ENCODE results near the gene KREMEN2. TPM values are rescaled to one million over a fixed set of nuclear protein-coding genes. Genes with fewer than 3 reads are reported as not detected.

Gene KREMEN2
- total and polyA plus RNA-seq, 8 donors = 0.07 to 0.32 (median 0.16) TPM; not detected in 3

DNA sequence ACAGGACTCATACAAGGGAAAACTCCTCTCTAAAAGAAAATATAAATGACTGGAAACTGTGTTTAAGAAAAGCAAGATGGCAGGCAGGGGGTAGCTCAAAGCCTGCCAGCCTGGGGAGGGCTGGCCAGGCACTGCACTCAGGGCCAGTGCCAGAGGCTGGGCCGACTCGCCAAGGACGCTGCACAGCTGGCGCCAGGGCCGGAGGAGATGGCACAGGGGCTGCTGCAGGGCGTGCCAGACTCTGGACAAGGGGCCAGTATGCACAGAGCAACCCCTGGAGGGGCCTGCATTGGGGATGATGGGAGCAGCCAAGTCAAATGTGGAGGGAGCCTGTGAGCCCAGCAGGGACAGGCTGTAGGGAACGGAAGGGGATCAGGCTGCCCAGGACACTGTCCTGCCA, 12.1 kb downstream of the KREMEN2 start:
- no peaks in the 10 kb centered on the region for H3K36me3 ChIP-seq
- TF ChIP-seq, protein P1, sequence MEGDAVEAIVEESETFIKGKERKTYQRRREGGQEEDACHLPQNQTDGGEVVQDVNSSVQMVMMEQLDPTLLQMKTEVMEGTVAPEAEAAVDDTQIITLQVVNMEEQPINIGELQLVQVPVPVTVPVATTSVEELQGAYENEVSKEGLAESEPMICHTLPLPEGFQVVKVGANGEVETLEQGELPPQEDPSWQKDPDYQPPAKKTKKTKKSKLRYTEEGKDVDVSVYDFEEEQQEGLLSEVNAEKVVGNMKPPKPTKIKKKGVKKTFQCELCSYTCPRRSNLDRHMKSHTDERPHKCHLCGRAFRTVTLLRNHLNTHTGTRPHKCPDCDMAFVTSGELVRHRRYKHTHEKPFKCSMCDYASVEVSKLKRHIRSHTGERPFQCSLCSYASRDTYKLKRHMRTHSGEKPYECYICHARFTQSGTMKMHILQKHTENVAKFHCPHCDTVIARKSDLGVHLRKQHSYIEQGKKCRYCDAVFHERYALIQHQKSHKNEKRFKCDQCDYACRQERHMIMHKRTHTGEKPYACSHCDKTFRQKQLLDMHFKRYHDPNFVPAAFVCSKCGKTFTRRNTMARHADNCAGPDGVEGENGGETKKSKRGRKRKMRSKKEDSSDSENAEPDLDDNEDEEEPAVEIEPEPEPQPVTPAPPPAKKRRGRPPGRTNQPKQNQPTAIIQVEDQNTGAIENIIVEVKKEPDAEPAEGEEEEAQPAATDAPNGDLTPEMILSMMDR (IDR thresholded peaks at IDR 0.05) = no peak
- no peak overlapping the region for H3K27ac ChIP-seq
- WGBS, 2 donors = 46 to 48% methylated on average over 7 of the region's 7 CpGs
- H3K4me3 ChIP-seq = no peak overlapping the region
- no peaks in the 10 kb centered on the region for H3K9me3 ChIP-seq
- intact Hi-C loops (cut with DNase I) = no loop called here
- peaks cover 15 to 30% (median 20%) of the 10 kb centered on the region in 3 donors for H3K4me1 ChIP-seq
- FAIRE-seq (no peak), ATAC-seq (no peak), DNase-seq (peak in 2 of 6 donors; percentile 51 to 68)
- no peaks in the 10 kb centered on the region for H3K27me3 ChIP-seq

DNA sequence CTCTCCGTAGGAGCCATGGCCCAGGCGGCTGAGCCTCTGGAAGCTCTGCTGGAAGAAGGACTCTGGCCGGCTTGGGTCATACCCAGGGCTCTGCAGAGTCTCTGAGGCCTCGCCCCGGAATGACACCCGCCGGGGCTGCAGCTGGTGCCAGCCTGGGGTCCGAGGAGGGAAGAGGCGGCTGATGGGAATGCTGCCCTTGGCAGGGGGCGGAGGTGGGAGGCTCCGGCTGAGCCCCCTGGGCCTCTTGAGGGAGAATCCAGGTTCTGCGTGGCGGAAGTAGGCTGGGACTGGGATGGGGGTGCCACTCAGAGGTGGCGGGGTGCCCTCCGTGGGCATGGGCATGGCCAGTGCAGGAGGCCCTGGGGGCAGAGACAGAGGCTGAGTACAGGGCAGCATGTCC, 12.6 kb downstream of the KREMEN2 start:
- H3K9me3 ChIP-seq = no peaks in the 10 kb centered on the region
- no peaks in the 10 kb centered on the region for H3K27me3 ChIP-seq
- TF ChIP-seq, protein P1 (IDR thresholded peaks at IDR 0.05) = no peak
- FAIRE-seq (no peak), DNase-seq (peak in 2 of 6 donors; percentile 50 to 80), ATAC-seq (no peak)
- WGBS, 2 donors = 90 to 95% methylated on average over 15 of the region's 15 CpGs
- intact Hi-C loops (cut with DNase I) = no loop called here
- no peaks in the 10 kb centered on the region for H3K36me3 ChIP-seq
- H3K27ac ChIP-seq = peak overlapping the region in 2 of 4 donors; percentile 38 to 58
- peaks cover 15 to 34% (median 20%) of the 10 kb centered on the region in 3 donors for H3K4me1 ChIP-seq
- no peak overlapping the region for H3K4me3 ChIP-seq

DNA sequence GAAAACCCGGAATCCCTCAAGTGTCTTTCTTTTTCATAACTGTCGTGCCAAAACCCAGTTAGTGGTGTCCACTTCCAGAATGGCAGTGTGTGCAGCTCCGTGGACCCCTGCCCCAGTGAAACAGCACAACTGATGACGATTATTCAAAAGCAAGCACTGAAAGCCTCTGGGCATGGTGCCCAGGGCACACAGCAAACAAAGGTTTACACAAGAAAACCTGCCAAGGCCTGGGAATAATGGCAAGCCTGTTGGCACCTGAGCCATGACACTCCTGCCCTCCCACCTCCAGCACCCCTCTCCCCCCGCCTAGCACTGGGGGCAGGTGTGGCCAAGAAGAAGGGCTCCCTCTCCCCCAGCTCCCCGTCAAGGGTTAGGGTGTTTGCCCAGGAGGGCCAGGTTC, 13.4 kb downstream of the KREMEN2 start:
- TF ChIP-seq, protein P1 (IDR thresholded peaks at IDR 0.05) = no peak
- FAIRE-seq (no peak), ATAC-seq (peak; percentile 61 to 82 (median 78)), DNase-seq (peak; percentile 82 to 96 (median 90))
- Histone ChIP-seq H3K9me3 (no peaks in the 10 kb centered on the region), H3K27ac (peak overlapping the region; percentile 38 to 65 (median 48)), H3K36me3 (no peaks in the 10 kb centered on the region), H3K4me1 (peaks cover 15 to 34% (median 20%) of the 10 kb centered on the region in 3 donors), H3K4me3 (no peak overlapping the region), H3K27me3 (no peaks in the 10 kb centered on the region)
- intact Hi-C loops (cut with DNase I) = no loop called here
- WGBS, 2 donors = 16 to 18% methylated on average over 6 of the region's 6 CpGs

DNA sequence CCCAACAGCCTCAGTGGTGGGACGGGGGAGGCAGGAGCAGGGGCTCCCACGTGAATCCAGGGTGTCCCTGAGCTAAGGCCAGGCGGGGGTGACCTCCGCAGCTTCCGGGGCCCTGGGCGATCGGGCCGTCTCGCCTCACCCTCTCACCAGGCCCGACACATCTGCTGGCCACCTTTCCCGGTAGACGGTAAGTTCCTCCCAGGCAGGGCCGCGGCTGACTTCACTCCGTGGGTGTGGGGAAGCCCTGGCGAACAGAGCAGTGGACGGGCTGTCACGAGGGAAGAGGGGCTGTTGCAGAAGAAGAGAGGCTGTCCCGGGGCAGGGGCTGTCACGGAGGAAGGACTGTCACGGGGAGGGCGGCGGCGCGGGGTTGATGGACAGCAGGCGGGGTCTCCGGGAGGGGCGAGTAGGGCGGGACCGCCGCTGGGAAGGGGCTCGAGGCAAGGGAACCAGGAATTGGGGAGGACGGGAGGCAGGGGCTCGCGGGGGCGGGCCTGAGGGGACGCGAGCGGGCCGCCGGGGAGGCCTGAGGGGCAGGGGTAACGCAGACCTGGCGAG, 15.7 kb downstream of the KREMEN2 start:
- ATAC-seq = no peak
- Histone ChIP-seq H3K4me1 (peaks cover 16 to 46% (median 22%) of the 10 kb centered on the region in 3 donors), H3K27me3 (no peaks in the 10 kb centered on the region), H3K27ac (no peak overlapping the region), H3K9me3 (no peaks in the 10 kb centered on the region), H3K4me3 (peak overlapping the region; percentile 42 to 79 (median 71)), H3K36me3 (no peaks in the 10 kb centered on the region)
- no peak for FAIRE-seq
- TF ChIP-seq, protein P1 (IDR thresholded peaks at IDR 0.05) = no peak
- WGBS, 2 donors = 5 to 6% methylated on average over 37 to 43 of the region's 43 CpGs
- intact Hi-C loops (cut with DNase I) = loop anchor here in 1 of 3 donors (5.0 kb wide), 1 partner anchor 57 kb away; no protein-coding TSS in a partner anchor
- DNase-seq = peak in 1 of 6 donors; percentile 85
